GM18870 (cell line): ENCODE measurements around the gene KDM4D.
"Not testable (repeated sequence)": the region's sequence is repeated elsewhere in the genome, so short reads cannot be mapped to it uniquely, and the experiment has no call there.

Source experiments
- ATAC-seq: cut with Tn5 transposase; IDR thresholded peaks from one replicate; pipeline ENCODE4 v1.9.1; 2021; ENCODE audit warnings: moderate library complexity; ENCODE audit not compliant: unreplicated experiment

Gene KDM4D

DNA sequence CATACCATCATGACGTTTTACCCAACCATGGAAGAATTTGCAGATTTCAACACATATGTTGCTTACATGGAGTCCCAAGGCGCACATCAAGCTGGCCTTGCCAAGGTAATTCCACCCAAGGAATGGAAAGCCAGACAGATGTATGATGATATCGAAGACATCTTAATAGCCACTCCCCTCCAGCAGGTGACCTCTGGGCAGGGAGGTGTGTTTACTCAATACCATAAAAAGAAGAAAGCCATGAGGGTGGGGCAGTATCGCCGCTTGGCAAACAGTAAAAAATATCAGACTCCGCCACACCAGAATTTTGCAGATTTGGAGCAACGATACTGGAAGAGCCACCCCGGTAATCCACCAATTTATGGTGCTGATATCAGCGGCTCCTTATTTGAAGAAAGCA is 52.1 kb downstream of the KDM4D start:
- not testable (repeated sequence) for ATAC-seq

- no peak for ATAC-seq
These were observed 54.8 kb downstream of the KDM4D start for GRCh38 chr11:95028357-95028756.

DNA sequence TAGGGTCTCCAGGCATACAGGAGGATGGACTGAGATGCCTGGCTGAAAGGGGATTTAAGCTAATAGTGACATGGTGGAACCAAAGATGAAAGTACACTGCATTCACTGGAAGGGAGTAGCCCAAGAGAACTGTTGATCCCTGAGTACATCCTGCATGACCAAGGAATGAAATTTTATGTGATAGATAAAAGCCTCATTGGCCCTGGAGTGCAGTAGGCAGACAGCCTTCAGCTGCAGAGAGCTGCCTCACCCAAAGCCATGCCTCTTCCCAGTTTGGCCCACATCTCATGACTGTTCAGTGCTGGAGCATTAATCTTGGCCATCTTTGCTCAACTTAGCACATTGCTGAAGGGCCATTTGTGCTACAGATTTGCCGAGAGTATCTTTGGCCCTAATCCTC is 59.5 kb downstream of the KDM4D start:
- ATAC-seq, result no peak

- ATAC-seq, result no peak
These were observed 61.8 kb downstream of the KDM4D start for GRCh38 chr11:95035316-95035715.

GRCh38 chr11:95037356-95038035 is 64.0 kb downstream of the KDM4D start:
- not testable (repeated sequence) for ATAC-seq

- ATAC-seq, result no peak
These were observed 68.7 kb downstream of the KDM4D start for GRCh38 chr11:95042239-95042638.

DNA sequence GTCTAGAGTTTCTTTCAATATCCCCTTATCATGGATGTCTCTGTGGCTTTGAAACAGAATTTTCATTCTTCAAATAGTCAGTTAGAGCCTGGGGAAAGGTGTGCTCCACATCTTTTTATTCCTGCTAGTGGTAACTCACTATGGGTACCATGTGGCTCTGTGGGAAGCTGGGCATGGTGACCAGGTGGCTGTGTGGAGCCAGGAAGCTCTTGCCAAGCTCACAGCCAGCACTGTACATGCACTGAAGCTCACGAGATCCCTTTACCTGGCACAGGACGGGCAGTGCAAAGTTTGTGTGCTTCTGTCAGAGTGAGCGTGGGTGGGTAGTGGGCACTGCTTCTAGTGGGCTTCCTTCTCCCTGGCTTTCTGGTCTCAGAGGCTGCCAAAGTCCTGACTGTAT is 69.4 kb downstream of the KDM4D start:
- ATAC-seq, result no peak

- ATAC-seq, result no peak
These were observed 70.5 kb downstream of the KDM4D start for GRCh38 chr11:95044010-95044409.

DNA sequence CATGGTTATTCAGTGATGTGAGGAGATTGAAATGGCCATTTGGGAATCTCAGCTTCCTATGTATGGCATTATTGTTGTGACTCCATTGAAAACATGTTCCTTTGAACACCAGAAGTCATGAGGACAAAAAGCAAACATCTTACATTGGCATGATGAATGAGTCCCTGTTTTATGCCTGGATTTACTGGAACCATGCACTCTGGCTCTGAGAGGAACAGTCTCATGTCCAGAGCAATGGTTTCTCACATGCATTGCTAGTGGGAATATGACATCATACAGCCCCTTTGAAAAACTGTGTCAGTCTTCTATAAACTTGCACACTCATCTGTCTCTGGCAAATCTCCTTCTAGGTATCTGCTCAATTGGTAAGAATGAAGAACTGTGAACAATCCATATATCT is 72.3 kb downstream of the KDM4D start:
- no peak for ATAC-seq
